Measurements from ENCODE around the gene AKR1C8.
"Not testable (repeated sequence)": the region's sequence is repeated elsewhere in the genome, so short reads cannot be mapped to it uniquely, and the experiment has no call there.

The AKR1C8 gene

DNA sequence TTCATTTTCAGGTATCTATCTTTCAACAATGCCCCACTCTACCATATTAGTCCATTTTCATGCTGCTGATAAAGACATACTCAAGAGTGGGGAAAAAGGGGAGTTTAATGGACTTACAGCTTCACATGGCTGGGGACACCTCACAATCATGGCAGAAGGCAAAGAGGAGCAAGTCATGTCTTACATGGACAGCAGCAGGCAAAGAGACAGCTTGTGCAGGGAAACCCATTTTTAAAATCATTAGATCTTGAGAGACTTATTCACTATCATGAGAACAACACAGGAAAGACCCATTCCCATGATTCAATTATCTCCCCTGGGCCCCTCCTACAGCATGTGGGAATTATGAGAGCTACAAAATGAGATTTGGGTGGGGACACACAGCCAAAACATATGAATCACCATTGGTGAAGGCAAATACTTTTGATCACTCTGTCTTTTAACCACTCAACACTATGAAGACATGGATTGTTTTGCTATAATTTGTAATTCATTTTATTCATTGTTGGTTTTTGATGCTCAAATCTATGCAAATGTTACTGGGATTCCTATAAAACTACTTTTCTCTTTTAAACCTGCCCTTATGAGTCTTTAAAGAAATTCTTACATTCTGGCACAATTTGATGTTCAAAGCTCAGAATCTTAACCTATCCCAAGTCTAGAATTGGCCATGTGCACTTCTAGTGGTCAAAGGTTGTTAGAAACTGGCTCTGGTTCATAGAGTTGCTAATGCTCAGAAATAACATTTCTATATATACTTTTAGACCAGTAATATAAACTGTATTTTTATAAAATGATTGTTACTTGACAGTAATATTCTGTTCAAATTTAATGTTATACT is 27.0 kb upstream of the AKR1C8 start:
- TF ChIP-seq CTCF (IDR thresholded peaks at IDR 0.05; ENCODE audit: control extremely low read depth, extremely low read depth, low read depth, missing control alignments), result no peak
- POLR2A ChIA-PET, result no interaction called here
- DNase-seq (ENCODE audit: extremely low spot score), result no peak
- CTCF ChIA-PET, result no interaction called here

DNA sequence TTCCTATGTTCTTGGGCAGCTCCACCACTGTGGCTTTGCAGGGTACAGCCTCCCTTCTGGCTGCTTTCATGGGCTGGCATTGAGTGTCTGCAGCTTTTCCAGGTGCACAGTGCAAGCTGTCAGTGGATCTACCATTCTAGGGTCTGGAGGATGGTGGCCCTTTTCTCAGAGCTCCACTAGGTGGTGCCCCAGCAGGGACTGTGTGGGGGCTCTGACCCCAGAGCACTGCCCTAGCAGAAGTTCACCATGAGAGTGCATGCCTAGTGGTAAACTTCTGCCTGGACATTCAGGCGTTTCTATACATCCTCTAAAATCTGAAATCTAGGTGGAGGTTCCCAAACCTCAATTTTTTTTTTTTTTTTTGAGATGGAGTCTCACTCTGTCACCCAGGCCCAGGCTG is 25.3 kb upstream of the AKR1C8 start:
- CTCF ChIA-PET, result interaction anchor here (1.2 kb wide), 1 partner anchor 23 kb away, joined by 3 read pairs; no protein-coding TSS in a partner anchor
- DNase-seq (ENCODE audit: extremely low spot score); POLR2A ChIA-PET: not testable (repeated sequence)

GRCh38 chr10:5209776-5210175 is 24.8 kb upstream of the AKR1C8 start:
- DNase-seq (ENCODE audit: extremely low spot score); POLR2A ChIA-PET: not testable (repeated sequence)
- CTCF ChIA-PET, result interaction anchor here (1.2 kb wide), 1 partner anchor 23 kb away, joined by 3 read pairs; no protein-coding TSS in a partner anchor

DNA sequence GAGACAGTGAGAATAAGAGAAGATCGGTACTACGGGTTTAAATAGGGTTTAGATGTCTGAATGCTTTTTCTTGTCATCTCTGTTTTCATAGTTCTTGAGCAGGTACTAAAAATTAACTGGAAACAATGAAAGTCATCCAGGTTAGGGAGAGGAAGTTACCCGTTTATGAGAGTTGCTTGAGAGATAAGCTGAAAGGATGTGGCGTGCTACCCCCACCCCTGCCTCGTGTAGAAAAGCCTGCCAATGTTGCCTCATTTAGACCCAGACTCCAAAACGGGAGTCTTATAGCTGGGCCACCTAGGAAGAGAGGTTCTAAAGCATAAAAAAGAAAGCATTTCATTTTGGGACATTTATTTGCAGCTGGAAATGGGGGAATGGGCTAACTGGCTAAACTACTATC is 21.8 kb upstream of the AKR1C8 start:
- no peak for TF ChIP-seq CTCF (IDR thresholded peaks at IDR 0.05; ENCODE audit: control extremely low read depth, extremely low read depth, low read depth, missing control alignments)
- ChIA-PET POLR2A (no interaction called here), CTCF (no interaction called here)

GRCh38 chr10:5199398-5199797 is 14.4 kb upstream of the AKR1C8 start:
- POLR2A ChIA-PET, result no interaction called here
- CTCF ChIA-PET, result interaction anchor here (1.3 kb wide), 1 partner anchor 12 kb away, joined by 3 read pairs; no protein-coding TSS in a partner anchor
- TF ChIP-seq CTCF (IDR thresholded peaks at IDR 0.05; ENCODE audit: control extremely low read depth, extremely low read depth, low read depth, missing control alignments), result no peak
- no peak for DNase-seq (ENCODE audit: extremely low spot score)

More for the DNA sequence above, 21.8 kb upstream of the AKR1C8 start:
- no peak for DNase-seq (ENCODE audit: extremely low spot score)

DNA sequence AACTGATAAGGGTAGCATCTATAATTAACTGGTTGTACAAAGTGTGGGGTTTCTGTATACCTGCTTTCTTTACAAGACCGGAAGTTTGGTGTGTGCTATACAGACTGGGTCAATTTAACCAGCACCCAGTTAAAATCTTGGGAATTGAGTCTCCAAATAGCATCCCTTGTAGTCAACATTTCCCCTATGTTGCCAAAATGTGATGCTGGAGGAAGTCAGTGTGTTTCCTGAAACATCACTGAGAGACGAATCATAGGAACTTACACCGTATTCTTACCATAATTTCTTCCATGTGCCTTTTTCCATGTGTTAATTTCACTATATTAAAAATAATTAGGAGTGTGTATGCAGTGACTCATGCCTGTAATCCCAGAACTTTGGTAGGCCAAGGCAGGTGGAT is 13.4 kb upstream of the AKR1C8 start:
- no peak for TF ChIP-seq CTCF (IDR thresholded peaks at IDR 0.05; ENCODE audit: control extremely low read depth, extremely low read depth, low read depth, missing control alignments)
- no peak for DNase-seq (ENCODE audit: extremely low spot score)
- ChIA-PET POLR2A (no interaction called here), CTCF (interaction anchor here (2.0 kb wide), 1 partner anchor 10 kb away, joined by 6 read pairs; no protein-coding TSS in a partner anchor)

DNA sequence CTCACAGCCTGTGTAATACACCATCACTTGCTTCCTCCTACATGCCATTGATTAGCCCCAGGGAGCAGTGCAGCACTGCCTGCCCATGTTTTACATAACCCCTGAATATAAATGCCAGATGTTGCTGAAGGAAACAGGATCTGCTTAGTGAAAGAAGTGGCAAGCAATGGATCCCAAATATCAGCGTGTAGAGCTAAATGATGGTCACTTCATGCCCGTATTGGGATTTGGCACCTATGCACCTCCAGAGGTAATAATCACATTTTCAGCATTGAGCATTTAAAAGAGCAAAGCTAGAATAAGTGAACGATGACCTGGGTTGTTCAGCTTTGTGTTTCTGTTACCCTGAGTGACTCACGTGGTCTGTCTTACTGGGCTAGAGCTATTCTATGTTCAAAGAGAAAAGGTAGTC is 11.8 kb upstream of the AKR1C8 start, which contains the start of gene AKR1C4:
Gene AKR1C4, plus strand, starts transcription at position 136 of the 412 bp plus-strand sequence. Its CDS starts 31 bp downstream, at position 167.
- POLR2A ChIA-PET, result no interaction called here
- no peak for DNase-seq (ENCODE audit: extremely low spot score)
- no peak for TF ChIP-seq CTCF (IDR thresholded peaks at IDR 0.05; ENCODE audit: control extremely low read depth, extremely low read depth, low read depth, missing control alignments)

More for the DNA sequence above, 11.8 kb upstream of the AKR1C8 start, which contains the start of gene AKR1C4:
- CTCF ChIA-PET, result no interaction called here

All from GM10248 (cell line).